Colonic mucosa (tissue), 4 donors: ENCODE measurements around the gene ZNF414. TPM values are rescaled to one million over a fixed set of nuclear protein-coding genes. Genes with fewer than 3 reads are reported as not detected.

Experiments
- DNase-seq: peaks from one replicate; pipeline ENCODE4 v3.0.0-alpha.2; 2020
- H3K27ac ChIP-seq: fragments of 200-600 bp; one replicate; pipeline ENCODE4 v1.8.0; 2021
- H3K27me3 ChIP-seq: fragments of 200-600 bp; one replicate; pipeline ENCODE4 v1.8.0; 2021
- H3K36me3 ChIP-seq: fragments of 200-600 bp; one replicate; pipeline ENCODE4 v1.8.0; 2021
- H3K4me1 ChIP-seq: fragments of 200-600 bp; one replicate; pipeline ENCODE4 v1.8.0; 2021; ENCODE audit warnings: mild to moderate bottlenecking
- H3K4me3 ChIP-seq: fragments of 200-600 bp; one replicate; pipeline ENCODE4 v1.8.0; 2021
- H3K9ac ChIP-seq, 2 donors: one replicate each; pipeline ENCODE4 v1.7.0; 2013; ENCODE audit warnings: control low read depth in 2 of 2, low read depth in 2 of 2, low read length in 2 of 2
- H3K9me3 ChIP-seq: fragments of 200-600 bp; one replicate; pipeline ENCODE4 v1.8.0; 2021
- intact Hi-C: fragments of 100-400 bp; cut with DNase I; formaldehyde crosslinking; loops from one replicate; pipeline ENCODE4 v1.14.1; 2022
- total RNA-seq, 2 donors: library from RNA; stranded (reverse); fragmentation: NEBNext Ultra II Directional in 1 of 2; extraction: Animal tissue kit (Norgen Biotek cat#: 25700) in 1 of 2; gene quantifications; one replicate each; pipeline ENCODE4 v1.2.1, GENCODE V29; 2021
- TF ChIP-seq, protein P1 (sequence below): fragments of 200-600 bp; IDR thresholded peaks from one replicate; pipeline ENCODE4 v1.8.0; 2022; ENCODE audit warnings: antibody characterized with exemption, mild to moderate bottlenecking
- donor health status: healthy.
- donor health status: DM: no; HTN: no; CAD: no.
- donor health status: DM: no; HTN: no; CAD: no.

ZNF414 gene
- total RNA-seq, 2 donors from 2014 or later, result 19.5 to 31.9 TPM

GRCh38 chr19:8536282-8536681 is 22.3 kb upstream of the ZNF414 start:
- Histone ChIP-seq H3K27ac (no peak overlapping the region), H3K9me3 (no peaks in the 10 kb centered on the region), H3K4me1 (no peaks in the 10 kb centered on the region), H3K9ac (no peak overlapping the region), H3K27me3 (no peaks in the 10 kb centered on the region), H3K4me3 (no peak overlapping the region), H3K36me3 (no peaks in the 10 kb centered on the region)
- DNase-seq, result no peak
- intact Hi-C loops, result no loop called here
- TF ChIP-seq, protein P1, sequence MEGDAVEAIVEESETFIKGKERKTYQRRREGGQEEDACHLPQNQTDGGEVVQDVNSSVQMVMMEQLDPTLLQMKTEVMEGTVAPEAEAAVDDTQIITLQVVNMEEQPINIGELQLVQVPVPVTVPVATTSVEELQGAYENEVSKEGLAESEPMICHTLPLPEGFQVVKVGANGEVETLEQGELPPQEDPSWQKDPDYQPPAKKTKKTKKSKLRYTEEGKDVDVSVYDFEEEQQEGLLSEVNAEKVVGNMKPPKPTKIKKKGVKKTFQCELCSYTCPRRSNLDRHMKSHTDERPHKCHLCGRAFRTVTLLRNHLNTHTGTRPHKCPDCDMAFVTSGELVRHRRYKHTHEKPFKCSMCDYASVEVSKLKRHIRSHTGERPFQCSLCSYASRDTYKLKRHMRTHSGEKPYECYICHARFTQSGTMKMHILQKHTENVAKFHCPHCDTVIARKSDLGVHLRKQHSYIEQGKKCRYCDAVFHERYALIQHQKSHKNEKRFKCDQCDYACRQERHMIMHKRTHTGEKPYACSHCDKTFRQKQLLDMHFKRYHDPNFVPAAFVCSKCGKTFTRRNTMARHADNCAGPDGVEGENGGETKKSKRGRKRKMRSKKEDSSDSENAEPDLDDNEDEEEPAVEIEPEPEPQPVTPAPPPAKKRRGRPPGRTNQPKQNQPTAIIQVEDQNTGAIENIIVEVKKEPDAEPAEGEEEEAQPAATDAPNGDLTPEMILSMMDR, result no peak

DNA sequence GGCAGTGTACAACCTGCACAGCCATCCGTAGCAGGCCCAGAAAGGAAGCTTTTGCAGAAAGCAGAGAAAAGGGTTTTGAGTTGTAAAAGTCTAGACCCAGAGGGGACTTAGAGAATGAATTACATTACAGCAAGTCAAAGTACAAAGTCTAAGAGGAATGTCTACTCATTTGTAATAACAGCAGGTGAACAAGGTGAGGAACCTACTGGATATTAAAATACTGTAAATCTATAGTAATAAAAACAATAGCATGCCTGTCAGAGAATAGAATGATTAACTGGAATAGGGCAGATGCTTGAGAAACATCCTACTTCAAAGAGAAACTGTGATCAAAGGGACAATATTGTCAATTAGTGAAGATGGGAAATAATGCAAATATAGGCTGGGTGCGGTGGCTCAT is 18.3 kb upstream of the ZNF414 start:
- no peak overlapping the region for H3K27ac ChIP-seq
- H3K36me3 ChIP-seq, result no peaks in the 10 kb centered on the region
- H3K4me1 ChIP-seq, result no peaks in the 10 kb centered on the region
- intact Hi-C loops, result no loop called here
- H3K27me3 ChIP-seq, result no peaks in the 10 kb centered on the region
- TF ChIP-seq, protein P1, result no peak
- H3K9ac ChIP-seq, result no peak overlapping the region
- no peak overlapping the region for H3K4me3 ChIP-seq
- DNase-seq, result no peak
- no peaks in the 10 kb centered on the region for H3K9me3 ChIP-seq

DNA sequence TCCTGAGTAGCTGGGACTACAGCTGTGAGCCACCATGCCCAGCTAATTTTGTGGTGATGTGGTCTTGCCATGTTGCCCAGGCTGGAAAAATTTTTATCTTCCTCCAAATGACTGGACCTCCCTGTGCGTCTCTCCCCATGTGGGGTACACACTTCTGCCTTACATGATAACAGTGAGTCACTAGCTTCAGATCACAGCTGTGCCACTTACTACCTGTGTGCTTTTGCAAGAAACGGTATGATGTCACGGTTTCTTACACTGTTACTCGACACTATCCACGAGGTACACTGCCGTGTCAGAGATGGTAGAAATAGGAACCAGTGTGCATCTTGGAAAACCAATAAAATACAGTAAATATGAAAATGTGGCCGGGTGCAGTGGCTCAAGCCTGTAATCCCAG is 17.5 kb upstream of the ZNF414 start:
- no peaks in the 10 kb centered on the region for H3K9me3 ChIP-seq
- H3K9ac ChIP-seq, result no peak overlapping the region
- no peak overlapping the region for H3K27ac ChIP-seq
- intact Hi-C loops, result no loop called here
- TF ChIP-seq, protein P1, result no peak
- H3K4me3 ChIP-seq, result no peak overlapping the region
- no peak for DNase-seq
- H3K27me3 ChIP-seq, result no peaks in the 10 kb centered on the region
- H3K4me1 ChIP-seq, result no peaks in the 10 kb centered on the region
- H3K36me3 ChIP-seq, result no peaks in the 10 kb centered on the region

GRCh38 chr19:8530061-8530679 is 16.2 kb upstream of the ZNF414 start:
- no peaks in the 10 kb centered on the region for H3K27me3 ChIP-seq
- DNase-seq, result no peak
- no peak overlapping the region for H3K9ac ChIP-seq
- H3K9me3 ChIP-seq, result no peaks in the 10 kb centered on the region
- H3K27ac ChIP-seq, result no peak overlapping the region
- H3K36me3 ChIP-seq, result no peaks in the 10 kb centered on the region
- no peaks in the 10 kb centered on the region for H3K4me1 ChIP-seq
- TF ChIP-seq, protein P1, result no peak
- intact Hi-C loops, result no loop called here
- H3K4me3 ChIP-seq, result no peak overlapping the region

GRCh38 chr19:8529369-8530006 is 15.5 kb upstream of the ZNF414 start:
- Histone ChIP-seq H3K4me3 (no peak overlapping the region), H3K9me3 (no peaks in the 10 kb centered on the region), H3K27me3 (no peaks in the 10 kb centered on the region), H3K36me3 (no peaks in the 10 kb centered on the region), H3K27ac (no peak overlapping the region), H3K4me1 (no peaks in the 10 kb centered on the region), H3K9ac (no peak overlapping the region)
- DNase-seq, result no peak
- TF ChIP-seq, protein P1, result no peak
- intact Hi-C loops, result no loop called here
